Measurements from ENCODE around the gene DNM3. TPM values are rescaled to one million over a fixed set of nuclear protein-coding genes. Genes with fewer than 3 reads are reported as not detected.

DNM3 gene
- total RNA-seq, 1 donor from 2014 or later: 2.1 TPM

- Mint-ChIP-seq H3K4me3 (peak overlapping the region; percentile 88), H3K36me3 (ENCODE audit: low read depth) (no peaks in the 10 kb centered on the region), H3K27me3 (no peaks in the 10 kb centered on the region), H3K4me1 (peaks cover 73% of the 10 kb centered on the region), H3K9me3 (no peaks in the 10 kb centered on the region), H3K27ac (peak overlapping the region; percentile 99)
- CTCF ChIA-PET: interaction anchor here (0.8 to 3.7 kb wide), 5 partner anchors 8 to 389 kb away, joined by 3 to 23 read pairs (median 7); no protein-coding TSS in a partner anchor
- intact Hi-C loops (cut with micrococcal nuclease): loop anchor here (5.0 kb wide), 1 partner anchor 425 kb away; no protein-coding TSS in a partner anchor
- DNase-seq: no peak
- ATAC-seq (ENCODE audit: low read depth): no peak
- no peak for TF ChIP-seq CTCF (IDR thresholded peaks at IDR 0.05)
- POLR2A ChIA-PET: interaction anchor here (1.0 to 11.9 kb wide), 5 partner anchors 14 to 212 kb away, joined by 5 to 248 read pairs (median 95); no protein-coding TSS in a partner anchor
These were observed 550.7 kb downstream of the DNM3 start for GRCh38 chr1:172391976-172392375.

GRCh38 chr1:172393354-172393753 is 552.1 kb downstream of the DNM3 start:
- POLR2A ChIA-PET: interaction anchor here (0.8 to 11.9 kb wide), 11 partner anchors 15 to 426 kb away, joined by 3 to 248 read pairs (median 5); no protein-coding TSS in a partner anchor
- Mint-ChIP-seq H3K4me1 (peaks cover 86% of the 10 kb centered on the region), H3K9me3 (no peaks in the 10 kb centered on the region), H3K4me3 (peak overlapping the region; percentile 78), H3K36me3 (ENCODE audit: low read depth) (no peaks in the 10 kb centered on the region), H3K27me3 (no peaks in the 10 kb centered on the region), H3K27ac (peak overlapping the region; percentile 99)
- DNase-seq (no peak), ATAC-seq (ENCODE audit: low read depth) (peak; percentile 38)
- intact Hi-C loops (cut with micrococcal nuclease): loop anchor here (5.0 kb wide), 1 partner anchor 424 kb away; no protein-coding TSS in a partner anchor
- CTCF ChIA-PET: interaction anchor here (0.5 to 3.2 kb wide), 5 partner anchors 17 to 425 kb away, joined by 3 to 13 read pairs (median 4); no protein-coding TSS in a partner anchor
- TF ChIP-seq CTCF (IDR thresholded peaks at IDR 0.05): no peak

- DNase-seq (peak; percentile 36), ATAC-seq (ENCODE audit: low read depth) (peak; percentile 63)
- peaks cover 95% of the 10 kb centered on the region for H3K4me1 Mint-ChIP-seq
- ChIA-PET CTCF (interaction anchor here (0.8 to 3.2 kb wide), 8 partner anchors 13 to 392 kb away, joined by 3 to 13 read pairs (median 4); no protein-coding TSS in a partner anchor), POLR2A (interaction anchor here (0.7 to 11.9 kb wide), 15 partner anchors 10 to 425 kb away, joined by 3 to 248 read pairs (median 4); no protein-coding TSS in a partner anchor)
- no peaks in the 10 kb centered on the region for H3K27me3 Mint-ChIP-seq
- H3K4me3 Mint-ChIP-seq: peak overlapping the region; percentile 78
- no peaks in the 10 kb centered on the region for H3K9me3 Mint-ChIP-seq
- no peak for TF ChIP-seq CTCF (IDR thresholded peaks at IDR 0.05)
- intact Hi-C loops (cut with micrococcal nuclease): loop anchor here (1.0 to 5.0 kb wide), 5 partner anchors 36 to 423 kb away; no protein-coding TSS in a partner anchor
- H3K36me3 Mint-ChIP-seq (ENCODE audit: low read depth): no peaks in the 10 kb centered on the region
- H3K27ac Mint-ChIP-seq: peak overlapping the region; percentile 99
These were observed 552.9 kb downstream of the DNM3 start for GRCh38 chr1:172394141-172394751.

GRCh38 chr1:172394811-172395210 is 553.5 kb downstream of the DNM3 start:
- Mint-ChIP-seq H3K4me1 (peaks cover 98% of the 10 kb centered on the region), H3K27me3 (no peaks in the 10 kb centered on the region), H3K9me3 (no peaks in the 10 kb centered on the region), H3K4me3 (peak overlapping the region; percentile 78), H3K27ac (peak overlapping the region; percentile 99), H3K36me3 (ENCODE audit: low read depth) (no peaks in the 10 kb centered on the region)
- intact Hi-C loops (cut with micrococcal nuclease): loop anchor here (1.0 to 5.0 kb wide), 5 partner anchors 37 to 422 kb away; no protein-coding TSS in a partner anchor
- CTCF ChIA-PET: interaction anchor here (0.8 to 3.2 kb wide), 7 partner anchors 14 to 392 kb away, joined by 3 to 13 read pairs (median 3); no protein-coding TSS in a partner anchor
- TF ChIP-seq CTCF (IDR thresholded peaks at IDR 0.05): no peak
- ATAC-seq (ENCODE audit: low read depth) (no peak), DNase-seq (no peak)
- POLR2A ChIA-PET: interaction anchor here (0.7 to 11.9 kb wide), 12 partner anchors 11 to 393 kb away, joined by 3 to 248 read pairs (median 4); no protein-coding TSS in a partner anchor

- ChIA-PET CTCF (interaction anchor here (1.6 to 3.2 kb wide), 2 partner anchors 40 to 393 kb away, joined by 3 to 13 read pairs; no protein-coding TSS in a partner anchor), POLR2A (interaction anchor here (0.7 to 11.9 kb wide), 5 partner anchors 10 to 213 kb away, joined by 4 to 248 read pairs (median 5); no protein-coding TSS in a partner anchor)
- DNase-seq (no peak), ATAC-seq (ENCODE audit: low read depth) (no peak)
- Mint-ChIP-seq H3K9me3 (no peaks in the 10 kb centered on the region), H3K4me1 (peaks cover 97% of the 10 kb centered on the region), H3K36me3 (ENCODE audit: low read depth) (no peaks in the 10 kb centered on the region), H3K27ac (peak overlapping the region; percentile 99), H3K4me3 (no peak overlapping the region), H3K27me3 (no peaks in the 10 kb centered on the region)
- intact Hi-C loops (cut with micrococcal nuclease): no loop called here
- TF ChIP-seq CTCF (IDR thresholded peaks at IDR 0.05): no peak
These were observed 554.3 kb downstream of the DNM3 start for GRCh38 chr1:172395576-172395975.
